Retina (tissue), 1 donor: ENCODE measurements around the gene GPR162.

ENCODE experiments used
- DNase-seq: peaks from one replicate; pipeline ENCODE4 v3.0.0-alpha.2; 2016

Gene GPR162

GRCh38 chr12:6837370-6838060 lies 15.9 kb downstream of the GPR162 start:
- no peak for DNase-seq

DNA sequence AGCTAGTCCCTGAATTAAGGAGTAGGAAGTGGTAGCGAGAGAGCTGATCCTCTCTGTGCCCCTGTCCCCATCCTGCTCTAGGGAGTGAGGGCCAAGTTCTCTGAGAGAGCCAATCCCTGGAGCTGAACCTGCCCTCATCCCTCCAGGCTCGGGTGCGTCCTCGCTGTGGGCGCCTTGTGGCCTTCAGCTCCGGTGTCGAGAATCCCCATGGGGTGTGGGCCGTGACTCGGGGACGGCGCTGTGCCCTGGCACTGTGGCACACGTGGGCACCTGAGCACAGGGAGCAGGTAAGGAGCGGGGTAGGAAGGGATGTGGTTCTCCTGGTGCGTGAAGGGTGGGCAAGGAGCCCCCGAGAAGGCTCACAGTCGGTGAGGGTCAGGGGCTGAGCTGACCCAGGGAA lies 17.2 kb downstream of the GPR162 start:
- no peak for DNase-seq

DNA sequence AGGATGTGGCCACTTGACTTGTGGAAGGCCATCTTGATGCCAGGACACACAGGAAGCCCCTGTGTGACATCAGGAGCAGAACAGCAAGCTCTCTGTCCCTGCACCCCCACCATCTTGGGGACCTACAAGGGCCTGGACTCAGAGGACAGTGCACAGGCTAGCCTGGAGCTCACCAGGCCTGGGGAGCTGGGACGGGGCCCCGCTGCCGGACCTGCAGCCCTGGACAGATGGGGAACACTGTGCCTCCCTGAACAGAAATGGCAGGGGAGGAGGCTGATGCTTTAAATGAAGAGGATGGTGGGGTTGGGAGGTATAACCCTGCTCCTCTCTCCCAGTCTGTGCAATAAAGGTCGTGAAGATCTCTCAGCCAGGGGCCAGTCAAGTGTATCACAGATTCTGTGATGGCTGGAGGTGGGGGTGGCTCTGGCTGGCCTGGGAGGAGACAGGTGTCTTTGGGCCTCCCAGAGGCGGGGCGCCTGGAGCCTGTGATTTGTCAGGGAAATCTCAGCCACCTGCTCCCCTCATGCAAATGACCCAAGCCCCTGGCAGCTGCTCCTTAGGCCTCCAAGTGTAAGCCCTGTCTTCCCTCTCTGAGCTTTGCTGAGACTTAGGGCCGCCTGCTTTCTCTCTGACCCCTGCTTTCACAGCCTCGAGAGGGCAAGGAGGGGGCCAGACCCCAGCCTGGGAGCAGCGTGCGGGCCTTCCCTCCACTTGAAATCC lies 18.0 kb downstream of the GPR162 start:
- peak; percentile 73 for DNase-seq

GRCh38 chr12:6840330-6840729 lies 18.7 kb downstream of the GPR162 start:
- DNase-seq: no peak

DNA sequence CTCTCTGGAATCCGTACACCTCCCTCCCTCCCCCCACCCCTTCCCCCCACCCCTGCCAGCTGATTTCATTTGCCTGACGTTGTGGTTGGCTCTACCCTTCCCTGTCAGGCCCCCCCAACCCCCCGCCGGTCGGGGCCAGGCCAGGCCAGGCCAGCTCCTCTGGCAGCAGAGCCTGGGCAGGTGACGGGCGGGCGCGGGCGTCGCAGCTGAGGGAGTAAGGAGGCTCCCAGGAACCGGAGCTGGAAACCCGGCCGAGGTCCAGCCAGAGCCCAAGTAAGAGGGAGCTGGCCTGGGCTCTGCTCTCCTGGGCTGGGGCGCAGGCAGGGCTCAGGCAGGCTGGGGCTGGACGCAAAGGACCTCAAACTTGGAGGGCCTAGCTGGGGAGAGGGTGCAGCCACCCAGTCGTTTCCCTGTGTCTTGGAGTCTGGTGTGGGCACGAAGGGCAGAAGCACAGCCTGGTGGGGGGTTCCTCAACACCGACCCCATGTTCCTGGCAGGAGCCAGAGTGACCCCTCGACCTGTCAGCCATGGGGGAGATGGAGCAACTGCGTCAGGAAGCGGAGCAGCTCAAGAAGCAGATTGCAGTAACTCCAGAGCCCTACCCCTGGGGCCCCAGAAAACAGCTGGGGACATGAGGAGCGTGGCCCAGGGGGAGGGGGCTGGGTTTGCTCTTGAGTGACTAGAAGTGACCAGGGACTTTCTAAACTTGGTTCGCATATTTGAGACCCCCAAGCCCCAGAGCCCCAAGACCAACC lies 19.3 kb downstream of the GPR162 start, which contains the start of gene GNB3:
TSS of gene GNB3 (plus strand) at position 165 of the 755 bp plus-strand sequence. CDS start at position 528, 363 bp downstream.
- DNase-seq: peak; percentile 44

GRCh38 chr12:6842075-6842474 lies 20.5 kb downstream of the GPR162 start:
- DNase-seq: no peak

- no peak for DNase-seq
These were observed 21.7 kb downstream of the GPR162 start for GRCh38 chr12:6843118-6843902.

- DNase-seq: no peak
These were observed 23.8 kb downstream of the GPR162 start for GRCh38 chr12:6845395-6845794.

GRCh38 chr12:6846316-6846869 lies 24.8 kb downstream of the GPR162 start:
- no peak for DNase-seq

- DNase-seq: no peak
These were observed 26.1 kb downstream of the GPR162 start for GRCh38 chr12:6847676-6848075.

- no peak for DNase-seq
These were observed 27.8 kb downstream of the GPR162 start for GRCh38 chr12:6849427-6849826.

DNA sequence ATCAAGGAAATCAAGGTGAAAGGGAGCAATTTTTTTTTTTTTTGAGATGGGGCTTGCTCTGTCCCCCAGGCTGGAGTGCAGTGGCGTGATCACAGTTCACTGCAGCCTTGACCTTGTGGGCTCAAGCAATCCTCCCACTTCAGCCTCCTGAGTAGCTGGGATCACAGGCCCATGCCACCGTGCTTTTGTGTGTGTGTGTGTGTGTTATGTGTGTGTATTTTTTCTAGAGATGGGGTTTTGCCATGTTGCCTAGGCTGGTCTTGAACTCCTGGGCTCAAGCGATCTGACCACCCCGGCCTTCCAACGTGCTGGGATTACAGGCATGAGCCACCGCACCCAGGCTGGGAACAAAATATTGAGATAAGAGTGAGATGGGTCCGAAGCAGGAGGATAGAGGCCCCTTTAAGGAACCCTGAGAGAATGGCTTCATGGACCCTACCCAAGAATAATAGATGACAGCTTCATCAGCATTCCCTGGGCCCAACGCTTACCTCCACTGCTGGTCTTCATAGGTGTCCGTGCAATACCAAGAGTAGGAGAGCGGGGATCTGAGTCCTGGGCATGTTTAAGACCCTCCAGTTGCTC lies 28.4 kb downstream of the GPR162 start:
- no peak for DNase-seq

DNA sequence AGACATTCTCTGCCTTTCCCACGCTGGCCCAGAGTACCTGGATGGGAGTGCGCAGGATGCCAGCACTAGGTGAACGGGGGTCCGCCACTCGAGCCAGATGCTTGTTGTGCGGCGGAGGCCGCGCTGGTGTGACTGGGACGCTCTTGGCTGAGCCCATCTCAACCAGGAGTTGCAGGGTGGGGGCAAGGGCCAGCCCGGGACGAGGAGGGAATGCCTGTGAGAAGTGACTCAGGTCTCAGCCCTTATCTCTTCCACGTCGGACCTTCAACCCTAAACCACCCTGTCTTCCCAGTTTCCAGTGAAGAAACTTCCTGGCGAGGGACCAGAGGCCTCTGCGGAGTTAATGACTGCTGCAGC lies 29.2 kb downstream of the GPR162 start:
- no peak for DNase-seq

DNA sequence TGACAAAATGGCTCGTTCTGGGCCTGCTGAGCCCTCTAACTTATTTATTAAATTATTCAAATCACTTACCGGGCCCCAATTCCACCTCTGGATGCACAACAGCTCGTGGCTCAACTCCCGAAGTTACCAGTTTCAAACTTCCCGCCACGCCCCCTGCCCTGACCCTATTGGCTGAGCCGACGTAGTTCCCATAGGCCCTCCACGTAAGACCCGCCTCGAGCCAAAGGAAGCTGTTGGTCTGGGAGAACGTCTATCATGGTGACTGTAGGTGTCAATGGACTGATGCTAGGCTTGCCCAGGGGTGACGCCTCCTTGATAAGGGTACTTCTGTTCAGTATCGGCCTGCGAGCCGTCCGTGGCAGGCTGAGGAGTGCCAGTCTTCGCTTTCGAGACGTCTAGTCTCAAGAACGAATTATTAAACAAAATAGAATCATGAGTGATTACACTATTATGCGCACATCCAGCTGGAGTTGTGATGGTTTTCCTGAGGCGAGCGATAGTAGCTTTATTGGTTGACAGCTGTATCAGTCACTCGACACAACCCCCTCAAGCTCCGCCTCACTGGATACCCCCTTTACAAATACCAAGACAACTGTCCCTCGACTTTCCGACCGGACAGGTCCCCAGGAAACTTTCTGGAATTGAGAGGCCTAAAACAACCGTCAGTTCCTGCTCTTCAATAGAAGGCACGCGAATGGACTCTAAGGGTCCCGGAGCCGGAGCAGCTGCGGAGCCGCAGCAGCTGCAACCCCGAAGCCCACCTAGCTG lies 29.7 kb downstream of the GPR162 start, which contains the start of gene CDCA3:
TSS of gene CDCA3 (minus strand) at position 134 of the 768 bp plus-strand sequence. CDS start 334 bp downstream, outside the sequence.
- peak; percentile 97 for DNase-seq

DNA sequence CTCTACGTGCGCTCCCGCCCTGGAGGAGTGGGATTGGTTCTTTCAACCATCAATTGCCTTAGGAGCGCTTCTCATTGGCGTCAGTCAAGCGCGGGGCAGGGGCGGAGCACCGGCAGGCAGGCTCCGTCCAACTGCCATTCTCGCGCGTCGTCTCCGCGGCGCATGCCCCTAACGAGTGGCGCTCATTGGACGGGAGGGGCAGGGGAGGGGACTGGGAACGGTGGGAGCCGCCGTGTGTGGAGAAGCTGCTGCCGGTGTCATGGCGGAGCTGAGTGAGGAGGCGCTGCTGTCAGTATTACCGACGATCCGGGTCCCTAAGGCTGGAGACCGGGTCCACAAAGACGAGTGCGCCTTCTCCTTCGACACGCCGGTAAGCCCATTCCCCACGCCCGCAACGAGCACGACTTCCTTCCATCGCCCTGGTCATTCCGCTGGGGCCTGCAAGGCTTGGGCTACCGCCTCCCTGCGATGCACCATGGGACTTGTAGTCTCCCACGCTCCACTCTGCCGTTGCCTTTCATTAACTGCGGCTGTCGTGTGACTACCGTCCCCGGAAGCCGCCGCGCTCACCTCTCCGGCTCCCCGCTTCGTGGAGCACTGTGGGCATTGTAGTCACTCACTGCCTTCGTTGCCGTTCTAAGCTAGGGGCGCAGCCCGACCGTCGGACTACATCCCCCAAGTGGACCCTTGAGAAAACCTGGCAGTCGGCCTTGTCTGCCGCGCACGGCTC lies 30.5 kb downstream of the GPR162 start, which contains the start of gene USP5:
TSS of gene USP5 (plus strand) at position 230 of the 730 bp plus-strand sequence. CDS start at position 260, 30 bp downstream.
- peak; percentile 100 for DNase-seq

DNA sequence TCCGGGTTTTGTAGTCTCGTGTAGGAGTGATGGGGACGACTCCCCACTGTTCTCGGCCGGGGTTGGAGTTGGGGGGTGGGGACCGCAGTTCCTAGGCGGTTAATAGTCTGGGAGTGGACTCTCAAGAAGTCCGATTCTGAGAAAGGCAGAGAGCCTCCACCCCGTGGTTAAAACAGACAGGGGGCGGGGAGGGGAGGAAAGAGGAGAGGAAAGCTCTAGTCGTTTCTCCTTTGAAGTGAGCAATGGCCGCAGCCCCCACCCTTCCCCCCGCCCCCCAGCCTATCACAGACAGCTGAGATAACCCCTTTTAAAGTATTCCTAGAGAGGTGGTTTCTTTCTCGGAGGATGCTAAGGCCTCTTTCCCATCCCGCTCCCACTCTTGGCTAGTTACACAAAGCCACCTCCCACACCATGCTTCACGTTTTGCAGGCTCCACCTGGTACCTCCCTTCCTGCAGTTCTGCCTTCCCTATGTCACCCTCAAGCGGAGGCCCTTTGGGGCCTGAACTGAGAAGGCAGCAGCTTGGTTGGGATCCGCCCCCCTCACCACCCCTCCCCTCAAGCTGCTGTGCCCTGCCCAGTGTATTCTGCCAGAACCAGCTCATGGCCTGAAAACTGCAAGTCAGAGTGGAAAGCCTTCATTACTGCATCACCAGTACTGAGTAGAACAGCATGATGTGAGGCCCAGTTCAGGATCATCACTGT lies 31.2 kb downstream of the GPR162 start:
- no peak for DNase-seq

DNA sequence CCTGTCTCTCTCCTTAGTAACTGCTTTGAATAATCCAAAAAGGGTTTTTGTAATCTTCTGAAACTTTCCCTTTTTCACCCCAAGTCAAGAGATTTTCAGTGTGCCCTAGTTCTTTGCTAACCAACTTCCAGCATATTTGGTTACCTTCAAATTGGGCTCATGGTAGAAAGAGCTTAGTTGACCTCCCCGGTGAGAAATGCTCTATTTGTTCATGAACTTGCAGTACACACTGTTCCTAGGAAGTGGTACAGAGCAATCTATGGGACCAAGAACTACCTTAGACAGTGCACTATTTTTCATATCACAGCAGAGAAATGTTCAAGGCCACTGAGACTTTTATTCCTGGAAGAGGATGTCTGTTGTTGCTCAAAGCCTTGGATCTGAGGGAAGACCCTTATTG lies 32.0 kb downstream of the GPR162 start:
- no peak for DNase-seq

DNA sequence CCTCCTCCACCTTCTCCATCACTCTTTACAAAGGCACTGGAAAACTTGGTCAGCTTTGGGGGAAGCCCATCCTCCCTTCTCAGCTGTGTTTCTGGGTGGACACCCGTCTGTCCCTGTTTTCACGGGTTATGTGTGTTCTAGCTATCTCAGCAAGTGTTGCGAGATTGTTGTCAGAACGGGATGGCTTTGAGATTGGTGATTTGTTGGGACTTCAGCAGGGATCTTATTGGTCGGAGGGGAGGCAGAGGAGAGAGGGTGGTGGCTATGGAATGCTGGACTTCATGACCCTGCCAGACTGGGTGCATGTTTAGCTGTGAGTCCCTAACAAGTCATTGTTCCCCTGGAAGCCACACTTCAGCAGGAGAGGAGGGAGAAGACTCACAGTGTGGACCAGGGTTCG lies 32.4 kb downstream of the GPR162 start:
- no peak for DNase-seq

DNA sequence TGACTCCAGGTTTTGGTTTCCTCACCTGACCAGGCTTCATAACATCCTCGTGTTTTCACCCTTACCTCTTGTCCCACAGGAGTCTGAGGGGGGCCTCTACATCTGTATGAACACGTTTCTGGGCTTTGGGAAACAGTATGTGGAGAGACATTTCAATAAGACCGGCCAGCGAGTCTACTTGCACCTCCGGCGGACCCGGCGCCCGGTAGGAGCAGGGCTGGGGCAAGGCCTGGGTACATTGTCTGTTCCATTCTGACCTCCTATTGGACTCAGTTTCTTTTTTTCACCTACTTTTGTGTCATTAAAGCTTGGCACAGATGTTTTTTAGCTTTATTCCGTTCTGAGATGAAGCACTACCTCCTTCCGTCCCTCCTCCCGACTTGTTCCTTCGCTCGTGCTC lies 33.7 kb downstream of the GPR162 start:
- DNase-seq: no peak

- DNase-seq: no peak
These were observed 37.2 kb downstream of the GPR162 start for GRCh38 chr12:6858799-6859198.
